ENCODE measurements around the gene TBC1D22A.

DNA sequence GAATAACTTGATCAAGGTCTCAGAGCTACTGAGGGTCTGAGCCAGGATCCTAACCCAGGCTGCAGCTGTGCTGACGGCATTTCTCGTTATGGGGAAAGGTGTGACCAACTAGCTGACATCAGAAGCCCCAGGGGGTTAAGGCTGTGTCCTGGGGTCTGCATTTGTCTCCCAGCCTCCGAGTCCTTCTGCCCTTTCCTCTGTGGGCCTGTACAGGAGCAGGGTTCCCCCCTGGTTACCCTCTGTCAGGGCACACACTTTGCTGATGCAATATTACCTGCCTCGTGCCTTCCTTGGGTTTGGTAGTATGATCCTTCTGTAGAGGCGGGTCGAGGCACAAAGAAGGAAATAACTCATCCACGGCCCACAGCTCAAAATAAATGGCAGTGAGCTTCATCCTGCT is 183.0 kb downstream of the TBC1D22A start:
- TF ChIP-seq, protein P1, sequence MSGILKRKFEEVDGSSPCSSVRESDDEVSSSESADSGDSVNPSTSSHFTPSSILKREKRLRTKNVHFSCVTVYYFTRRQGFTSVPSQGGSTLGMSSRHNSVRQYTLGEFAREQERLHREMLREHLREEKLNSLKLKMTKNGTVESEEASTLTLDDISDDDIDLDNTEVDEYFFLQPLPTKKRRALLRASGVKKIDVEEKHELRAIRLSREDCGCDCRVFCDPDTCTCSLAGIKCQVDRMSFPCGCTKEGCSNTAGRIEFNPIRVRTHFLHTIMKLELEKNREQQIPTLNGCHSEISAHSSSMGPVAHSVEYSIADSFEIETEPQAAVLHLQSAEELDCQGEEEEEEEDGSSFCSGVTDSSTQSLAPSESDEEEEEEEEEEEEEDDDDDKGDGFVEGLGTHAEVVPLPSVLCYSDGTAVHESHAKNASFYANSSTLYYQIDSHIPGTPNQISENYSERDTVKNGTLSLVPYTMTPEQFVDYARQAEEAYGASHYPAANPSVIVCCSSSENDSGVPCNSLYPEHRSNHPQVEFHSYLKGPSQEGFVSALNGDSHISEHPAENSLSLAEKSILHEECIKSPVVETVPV (CRISPR knock-in tag; IDR thresholded peaks at IDR 0.05), result no peak
- TF ChIP-seq ISL1 (CRISPR knock-in tag; IDR thresholded peaks at IDR 0.05) (no peak), ZFP3 (CRISPR knock-in tag; IDR thresholded peaks at IDR 0.05) (no peak), SNAI2 (CRISPR knock-in tag; IDR thresholded peaks at IDR 0.05) (no peak), ZNF8 (CRISPR knock-in tag; IDR thresholded peaks at IDR 0.05) (no peak), ARNTL (CRISPR knock-in tag; IDR thresholded peaks at IDR 0.05; ENCODE audit: borderline replicate concordance, low read depth) (no peak), PPARA (CRISPR knock-in tag; IDR thresholded peaks at IDR 0.05; ENCODE audit: borderline replicate concordance) (no peak), ESRRG (CRISPR knock-in tag; IDR thresholded peaks at IDR 0.05) (no peak)
- TF ChIP-seq, protein P2, sequence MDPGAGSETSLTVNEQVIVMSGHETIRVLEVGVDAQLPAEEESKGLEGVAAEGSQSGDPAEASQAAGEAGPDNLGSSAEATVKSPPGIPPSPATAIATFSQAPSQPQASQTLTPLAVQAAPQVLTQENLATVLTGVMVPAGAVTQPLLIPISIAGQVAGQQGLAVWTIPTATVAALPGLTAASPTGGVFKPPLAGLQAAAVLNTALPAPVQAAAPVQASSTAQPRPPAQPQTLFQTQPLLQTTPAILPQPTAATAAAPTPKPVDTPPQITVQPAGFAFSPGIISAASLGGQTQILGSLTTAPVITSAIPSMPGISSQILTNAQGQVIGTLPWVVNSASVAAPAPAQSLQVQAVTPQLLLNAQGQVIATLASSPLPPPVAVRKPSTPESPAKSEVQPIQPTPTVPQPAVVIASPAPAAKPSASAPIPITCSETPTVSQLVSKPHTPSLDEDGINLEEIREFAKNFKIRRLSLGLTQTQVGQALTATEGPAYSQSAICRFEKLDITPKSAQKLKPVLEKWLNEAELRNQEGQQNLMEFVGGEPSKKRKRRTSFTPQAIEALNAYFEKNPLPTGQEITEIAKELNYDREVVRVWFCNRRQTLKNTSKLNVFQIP (CRISPR knock-in tag; IDR thresholded peaks at IDR 0.05; ENCODE audit: borderline replicate concordance, low read depth), result no peak
- TF ChIP-seq, protein P3, sequence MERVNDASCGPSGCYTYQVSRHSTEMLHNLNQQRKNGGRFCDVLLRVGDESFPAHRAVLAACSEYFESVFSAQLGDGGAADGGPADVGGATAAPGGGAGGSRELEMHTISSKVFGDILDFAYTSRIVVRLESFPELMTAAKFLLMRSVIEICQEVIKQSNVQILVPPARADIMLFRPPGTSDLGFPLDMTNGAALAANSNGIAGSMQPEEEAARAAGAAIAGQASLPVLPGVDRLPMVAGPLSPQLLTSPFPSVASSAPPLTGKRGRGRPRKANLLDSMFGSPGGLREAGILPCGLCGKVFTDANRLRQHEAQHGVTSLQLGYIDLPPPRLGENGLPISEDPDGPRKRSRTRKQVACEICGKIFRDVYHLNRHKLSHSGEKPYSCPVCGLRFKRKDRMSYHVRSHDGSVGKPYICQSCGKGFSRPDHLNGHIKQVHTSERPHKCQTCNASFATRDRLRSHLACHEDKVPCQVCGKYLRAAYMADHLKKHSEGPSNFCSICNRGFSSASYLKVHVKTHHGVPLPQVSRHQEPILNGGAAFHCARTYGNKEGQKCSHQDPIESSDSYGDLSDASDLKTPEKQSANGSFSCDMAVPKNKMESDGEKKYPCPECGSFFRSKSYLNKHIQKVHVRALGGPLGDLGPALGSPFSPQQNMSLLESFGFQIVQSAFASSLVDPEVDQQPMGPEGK (CRISPR knock-in tag; IDR thresholded peaks at IDR 0.05; ENCODE audit: borderline replicate concordance), result no peak
